Activated CD4-positive, alpha-beta T cell treated with anti-CD3 and anti-CD28 coated beads, Interleukin-2, amount 50 U/mL, for 4 hours (primary cell): ENCODE data around the gene POU3F2.

Experiments
- DNase-seq, 2 experiments: peaks; one replicate each; pipeline ENCODE4 v3.0.0-alpha.2; 2020

POU3F2 gene

GRCh38 chr6:98831057-98831958 lies 3.1 kb upstream of the POU3F2 start:
- DNase-seq = no peak

GRCh38 chr6:98831959-98832283 lies 2.5 kb upstream of the POU3F2 start:
- no peak for DNase-seq

GRCh38 chr6:98832284-98833056 lies 1.9 kb upstream of the POU3F2 start:
- no peak for DNase-seq

GRCh38 chr6:98833057-98833306 lies 1.4 kb upstream of the POU3F2 start:
- no peak for DNase-seq

GRCh38 chr6:98833307-98834059 lies 891 bp upstream of the POU3F2 start:
- no peak for DNase-seq

- DNase-seq = no peak
Measured at GRCh38 chr6:98835149-98836024, 1.0 kb downstream of the POU3F2 start.

GRCh38 chr6:98836025-98836961 lies 1.9 kb downstream of the POU3F2 start:
- no peak for DNase-seq

GRCh38 chr6:98836962-98837944 lies 2.9 kb downstream of the POU3F2 start:
- DNase-seq = no peak

GRCh38 chr6:98838032-98838431 lies 3.7 kb downstream of the POU3F2 start:
- no peak for DNase-seq

- no peak for DNase-seq
Measured at GRCh38 chr6:98838975-98839374, 4.6 kb downstream of the POU3F2 start.

GRCh38 chr6:98839781-98840361 lies 5.5 kb downstream of the POU3F2 start:
- no peak for DNase-seq

GRCh38 chr6:98840385-98840784 lies 6.0 kb downstream of the POU3F2 start:
- DNase-seq = no peak

- DNase-seq = no peak
Measured at GRCh38 chr6:98840996-98841513, 6.7 kb downstream of the POU3F2 start.

- no peak for DNase-seq
Measured at GRCh38 chr6:98841621-98842341, 7.4 kb downstream of the POU3F2 start.

GRCh38 chr6:98842342-98843180 lies 8.2 kb downstream of the POU3F2 start:
- no peak for DNase-seq

- no peak for DNase-seq
Measured at GRCh38 chr6:98843271-98844243, 9.2 kb downstream of the POU3F2 start.
